Gastroesophageal sphincter (tissue), 4 donors: ENCODE measurements around the gene FBRSL1. TPM values are rescaled to one million over a fixed set of nuclear protein-coding genes. Genes with fewer than 3 reads are reported as not detected.

ENCODE experiments used
- ATAC-seq: fragments of 150-250 bp; one replicate; pipeline ENCODE4 v1.9.1; 2016; ENCODE audit warnings: mild to moderate bottlenecking, moderate library complexity
- H3K27ac ChIP-seq, 4 donors: fragments of 200-600 bp; sonication (generic) in 3 of 4; 1 replicate in 3 of 4; 2 replicates in 1 of 4; pipeline ENCODE4 v1.5.1; 2016 to 2019
- H3K27me3 ChIP-seq: fragments of 200-600 bp; sonication (generic); one replicate; pipeline ENCODE4 v1.5.1; 2019
- H3K36me3 ChIP-seq, 2 donors: fragments of 200-600 bp; sonication (generic); one replicate each; pipeline ENCODE4 v1.5.1; 2019; ENCODE audit warnings: control low read depth in 1 of 2
- H3K4me1 ChIP-seq, 3 donors: fragments of 200-600 bp; sonication (generic); 1 replicate in 2 of 3; 2 replicates in 1 of 3; pipeline ENCODE4 v1.5.1; 2016 to 2019; ENCODE audit warnings: control low read depth in 2 of 3
- H3K4me3 ChIP-seq, 2 donors: fragments of 200-600 bp; sonication (generic); one replicate each; pipeline ENCODE4 v1.5.1; 2019; ENCODE audit warnings: mild to moderate bottlenecking in 1 of 2, moderate library complexity in 1 of 2
- H3K9me3 ChIP-seq, 3 donors: fragments of 200-600 bp; sonication (generic); one replicate each; pipeline ENCODE4 v1.5.1; 2017 to 2019; ENCODE audit warnings: control low read depth in 2 of 3
- EP300 ChIP-seq: sonication (generic); formaldehyde crosslinking; IDR thresholded peaks from one replicate; pipeline ENCODE4 v1.6.1; 2017; ENCODE audit warnings: antibody characterized with exemption, mild to moderate bottlenecking
- POLR2A ChIP-seq, 2 donors: fragments of 450-650 bp; IDR thresholded peaks; one replicate each; pipeline ENCODE4 v1.6.1; 2017; ENCODE audit warnings: antibody characterized with exemption in 2 of 2, mild to moderate bottlenecking in 2 of 2, moderate library complexity in 1 of 2
- POLR2AphosphoS5 ChIP-seq: sonication (generic); formaldehyde crosslinking; IDR thresholded peaks from one replicate; pipeline ENCODE4 v1.6.1; 2017; ENCODE audit warnings: antibody characterized with exemption
- WGBS, 2 donors: methylation state at CpG; one replicate each; pipeline ENCODE4 v1.1.5; 2018; ENCODE audit warnings: low coverage in 1 of 2; 5-methylcytosine and 5-hydroxymethylcytosine counted together
- total RNA-seq, 4 donors: library from RNA; depleted of rRNA; stranded (reverse); fragments of >200 nt; gene quantifications; one replicate each; pipeline ENCODE4 v1.1.0, GENCODE V29; 2016
- TF ChIP-seq, protein P1 (sequence below), 4 experiments: fragments of 200-600 bp in 2 of 4; fragments of 450-650 bp in 2 of 4; sonication (generic) in 1 of 4; IDR thresholded peaks; one replicate each; pipeline ENCODE4 v1.5.1; 2017 to 2019; ENCODE audit warnings: antibody characterized with exemption in 4 of 4, mild to moderate bottlenecking in 2 of 4, moderate library complexity in 2 of 4

FBRSL1 gene
- total RNA-seq, 4 donors from 2014 or later = 8.5 to 24.7 (median 15.5) TPM

DNA sequence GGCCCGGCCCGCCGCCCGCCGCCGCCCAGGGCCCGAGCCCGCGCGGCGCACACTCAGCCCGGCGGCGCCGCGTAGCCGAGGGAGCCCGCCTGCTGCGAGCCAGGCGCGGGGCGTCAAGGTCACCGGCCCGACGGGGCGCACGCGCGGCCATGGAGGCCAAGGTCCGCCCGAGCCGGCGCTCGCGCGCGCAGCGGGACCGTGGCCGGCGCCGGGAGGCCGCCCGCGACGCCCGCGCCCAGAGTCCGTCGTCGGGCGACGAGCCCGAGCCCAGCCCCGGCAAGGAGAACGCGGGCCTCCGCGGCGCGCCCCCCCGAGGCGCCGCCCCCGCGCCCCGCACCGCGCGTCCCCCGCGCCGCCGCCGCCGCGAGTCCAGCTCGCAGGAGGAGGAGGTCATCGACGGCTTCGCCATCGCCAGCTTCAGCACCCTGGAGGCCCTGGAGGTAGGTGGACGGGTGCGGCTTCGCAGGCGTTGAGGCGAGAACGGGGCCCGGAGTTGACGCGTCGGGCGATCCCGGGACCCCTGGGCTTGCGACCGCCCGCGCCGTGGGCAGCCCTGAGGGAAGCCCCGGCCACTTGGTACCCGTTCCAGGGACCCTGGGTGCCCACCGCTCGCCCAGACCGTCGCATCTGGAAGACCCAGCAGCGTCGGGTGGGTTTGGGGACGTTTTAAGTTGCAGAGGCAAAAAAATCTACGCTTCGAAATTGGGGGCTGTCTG is 629 bp downstream of the FBRSL1 start:
- TF ChIP-seq, protein P1, sequence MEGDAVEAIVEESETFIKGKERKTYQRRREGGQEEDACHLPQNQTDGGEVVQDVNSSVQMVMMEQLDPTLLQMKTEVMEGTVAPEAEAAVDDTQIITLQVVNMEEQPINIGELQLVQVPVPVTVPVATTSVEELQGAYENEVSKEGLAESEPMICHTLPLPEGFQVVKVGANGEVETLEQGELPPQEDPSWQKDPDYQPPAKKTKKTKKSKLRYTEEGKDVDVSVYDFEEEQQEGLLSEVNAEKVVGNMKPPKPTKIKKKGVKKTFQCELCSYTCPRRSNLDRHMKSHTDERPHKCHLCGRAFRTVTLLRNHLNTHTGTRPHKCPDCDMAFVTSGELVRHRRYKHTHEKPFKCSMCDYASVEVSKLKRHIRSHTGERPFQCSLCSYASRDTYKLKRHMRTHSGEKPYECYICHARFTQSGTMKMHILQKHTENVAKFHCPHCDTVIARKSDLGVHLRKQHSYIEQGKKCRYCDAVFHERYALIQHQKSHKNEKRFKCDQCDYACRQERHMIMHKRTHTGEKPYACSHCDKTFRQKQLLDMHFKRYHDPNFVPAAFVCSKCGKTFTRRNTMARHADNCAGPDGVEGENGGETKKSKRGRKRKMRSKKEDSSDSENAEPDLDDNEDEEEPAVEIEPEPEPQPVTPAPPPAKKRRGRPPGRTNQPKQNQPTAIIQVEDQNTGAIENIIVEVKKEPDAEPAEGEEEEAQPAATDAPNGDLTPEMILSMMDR (IDR thresholded peaks at IDR 0.05) = no peak
- no peak for TF ChIP-seq POLR2A (IDR thresholded peaks at IDR 0.05)
- TF ChIP-seq POLR2AphosphoS5 = no peak
- no peak for TF ChIP-seq EP300
- Histone ChIP-seq H3K36me3 (peaks cover 0 to 3% of the 10 kb centered on the region in 2 donors), H3K4me3 (peak overlapping the region; percentile 61 to 71), H3K27ac (peak overlapping the region in 1 of 4 donors; percentile 67), H3K9me3 (no peaks in the 10 kb centered on the region), H3K27me3 (no peaks in the 10 kb centered on the region), H3K4me1 (peaks cover 0 to 64% (median 45%) of the 10 kb centered on the region in 3 donors)
- peak; percentile 0 for ATAC-seq
- 0% methylated on average over 2 of the region's 110 CpGs; no CpG with 5 or more reads in 1 of the 2 donors for WGBS, 2 donors

DNA sequence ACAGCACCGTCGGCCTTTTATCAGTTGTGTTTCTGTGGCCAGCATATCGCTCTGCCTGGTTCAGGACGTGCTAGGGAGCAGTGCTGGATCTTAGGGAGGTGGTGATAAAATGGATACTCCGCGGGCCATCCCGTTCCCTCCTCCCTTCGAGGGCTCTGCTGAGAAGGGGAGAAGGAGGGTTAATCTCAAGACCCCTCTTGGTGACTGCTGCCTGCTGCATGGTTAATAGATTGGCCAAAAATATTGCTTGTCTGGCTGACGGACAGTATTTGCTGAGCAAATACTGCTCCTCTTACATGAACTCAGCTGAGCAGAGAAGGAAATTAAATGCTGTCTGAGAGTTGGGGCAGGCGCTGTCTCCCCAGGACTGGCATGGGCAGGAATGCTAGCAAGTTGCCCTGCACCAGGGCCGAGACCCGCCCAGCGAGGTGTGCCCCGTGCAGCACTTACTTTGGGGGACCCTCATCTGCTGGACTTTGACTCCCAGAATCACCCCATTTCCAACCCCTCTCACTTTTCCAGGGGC is 1.2 kb downstream of the FBRSL1 start:
- Histone ChIP-seq H3K27me3 (no peaks in the 10 kb centered on the region), H3K9me3 (no peaks in the 10 kb centered on the region), H3K4me3 (peak overlapping the region; percentile 61 to 71), H3K27ac (peak overlapping the region in 1 of 4 donors; percentile 67), H3K36me3 (peaks cover 0 to 3% of the 10 kb centered on the region in 2 donors), H3K4me1 (peaks cover 0 to 70% (median 51%) of the 10 kb centered on the region in 3 donors)
- 0 to 27% methylated on average over 3 of the region's 14 CpGs for WGBS, 2 donors
- no peak for ATAC-seq
- TF ChIP-seq, protein P1 (IDR thresholded peaks at IDR 0.05) = no peak
- TF ChIP-seq EP300 (no peak), POLR2A (IDR thresholded peaks at IDR 0.05) (no peak), POLR2AphosphoS5 (no peak)

DNA sequence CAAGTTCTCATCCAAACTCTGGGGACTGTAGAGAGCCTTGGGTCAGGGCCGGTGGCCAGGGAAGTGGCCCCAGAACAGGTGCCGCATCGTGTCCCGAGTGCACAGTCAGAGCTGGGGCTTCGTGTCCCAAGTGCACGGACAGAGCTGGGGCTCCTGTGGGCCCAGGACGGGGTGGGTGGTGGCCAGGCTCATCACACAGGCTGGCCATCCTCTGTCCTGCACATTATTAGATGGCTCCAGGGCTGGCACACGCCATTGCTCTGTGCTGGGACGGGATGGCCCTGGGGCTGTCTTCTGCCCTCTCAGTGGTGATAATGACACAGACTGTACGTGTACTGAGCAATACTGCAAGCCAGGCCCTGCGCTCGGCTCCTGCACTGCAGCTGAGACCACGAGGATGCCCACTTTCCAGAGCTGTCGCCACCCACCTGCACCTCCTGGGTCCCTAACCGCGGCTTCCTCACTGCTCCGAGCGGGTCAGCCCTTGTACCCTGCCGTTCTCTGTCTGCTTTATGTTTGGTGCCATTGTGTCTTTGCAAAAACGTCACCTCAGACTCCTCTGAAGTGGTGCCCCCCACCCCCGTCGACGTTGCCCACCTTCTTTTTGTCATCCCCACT is 1.9 kb downstream of the FBRSL1 start:
- Histone ChIP-seq H3K27ac (peak overlapping the region in 1 of 4 donors; percentile 67), H3K4me3 (peak overlapping the region; percentile 61 to 71), H3K27me3 (no peaks in the 10 kb centered on the region), H3K9me3 (no peaks in the 10 kb centered on the region), H3K4me1 (peaks cover 0 to 77% (median 52%) of the 10 kb centered on the region in 3 donors), H3K36me3 (peaks cover 0 to 3% of the 10 kb centered on the region in 2 donors)
- 60 to 66% methylated on average over 8 to 13 of the region's 23 CpGs for WGBS, 2 donors
- TF ChIP-seq POLR2AphosphoS5 (no peak), EP300 (no peak)
- TF ChIP-seq, protein P1 (IDR thresholded peaks at IDR 0.05) = no peak
- ATAC-seq = no peak

DNA sequence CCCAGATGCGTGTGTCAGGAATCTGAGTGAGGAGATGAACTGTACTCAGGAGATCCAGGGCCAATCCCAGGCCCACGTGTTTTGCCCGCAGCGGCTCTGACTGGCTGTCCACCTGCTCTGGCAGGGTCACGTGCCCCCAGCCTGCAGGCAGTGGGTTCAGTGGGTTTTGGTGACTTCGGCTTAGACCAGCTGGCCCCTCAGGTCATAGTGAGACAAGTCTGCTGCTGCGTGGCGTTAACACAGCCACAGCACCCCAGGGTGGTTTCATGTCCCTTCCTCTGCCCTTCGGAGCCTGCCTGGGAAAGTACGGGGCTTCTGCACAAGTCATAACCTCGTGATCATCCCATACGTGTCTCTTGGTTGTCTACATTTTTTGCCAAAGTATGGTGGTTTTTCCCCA is 2.6 kb downstream of the FBRSL1 start:
- no peaks in the 10 kb centered on the region for H3K9me3 ChIP-seq

More for the DNA sequence above, 2.6 kb downstream of the FBRSL1 start:
- WGBS, 2 donors = 67 to 77% methylated on average over 6 to 8 of the region's 12 CpGs
- TF ChIP-seq POLR2AphosphoS5 (no peak), POLR2A (IDR thresholded peaks at IDR 0.05) (no peak), EP300 (no peak)
- TF ChIP-seq, protein P1 (IDR thresholded peaks at IDR 0.05) = no peak
- Histone ChIP-seq H3K4me3 (peak overlapping the region in 1 of 2 donors; percentile 61), H3K4me1 (peaks cover 0 to 84% (median 52%) of the 10 kb centered on the region in 3 donors), H3K36me3 (peaks cover 0 to 3% of the 10 kb centered on the region in 2 donors), H3K27ac (no peak overlapping the region), H3K27me3 (no peaks in the 10 kb centered on the region)
- no peak for ATAC-seq
